Psoas muscle (tissue), 8 donors: ENCODE measurements around the gene MID2. TPM values are rescaled to one million over a fixed set of nuclear protein-coding genes. Genes with fewer than 3 reads are reported as not detected.
"Not testable (repeated sequence)": the region's sequence is repeated elsewhere in the genome, so short reads cannot be mapped to it uniquely, and the experiment has no call there.

Experiments used
- ATAC-seq, 4 donors: fragments of 200-7000 bp; cut with Tn5 transposase; one replicate each; pipeline ENCODE4 v1.9.1; 2020; ENCODE audit warnings: moderate library complexity in 3 of 4, mild to moderate bottlenecking in 2 of 4
- DNase-seq, 2 donors: peaks; one replicate each; pipeline ENCODE4 v3.0.0-alpha.2; 2020
- H3K27ac ChIP-seq: fragments of 200-600 bp; one replicate; pipeline ENCODE4 v1.8.0; 2022
- H3K27me3 ChIP-seq, 3 donors: fragments of 200-600 bp in 1 of 3; one replicate each; pipeline versions ENCODE4 v1.6.1 to v1.8.0; 2013 to 2022; ENCODE audit warnings: low read length in 2 of 3, mild to moderate bottlenecking in 2 of 3, moderate library complexity in 1 of 3; ENCODE audit not compliant: insufficient read depth in 3 of 3
- H3K36me3 ChIP-seq, 2 donors: fragments of 200-600 bp in 1 of 2; one replicate each; pipeline versions ENCODE4 v1.6.1 to v1.8.0; 2013 to 2022; ENCODE audit warnings: low read depth in 1 of 2, mild to moderate bottlenecking in 1 of 2, moderate library complexity in 1 of 2; ENCODE audit not compliant: insufficient read depth in 1 of 2
- H3K4me1 ChIP-seq: fragments of 200-600 bp; one replicate; pipeline ENCODE4 v1.8.0; 2022
- H3K4me3 ChIP-seq: fragments of 200-600 bp; one replicate; pipeline ENCODE4 v1.8.0; 2022; ENCODE audit warnings: mild to moderate bottlenecking
- H3K9me3 ChIP-seq: fragments of 200-600 bp; one replicate; pipeline ENCODE4 v1.8.0; 2022
- WGBS, 3 donors: extraction: QIAGEN DNeasy Blood & Tissue Kit; methylation state at CpG; one replicate each; pipeline versions ENCODE4 v1.1.6 to v1.1.7; 2013; 5-methylcytosine and 5-hydroxymethylcytosine counted together
- intact Hi-C, 2 donors: fragments of 100-400 bp; cut with DNase I; formaldehyde crosslinking; loops; one replicate each; pipeline versions ENCODE4 v1.11.0 to v1.14.2; 2022
- polyA plus RNA-seq, 3 donors: library from polyadenylated mRNA; stranded (reverse); fragments of 200-250 nt; gene quantifications; one replicate each; pipeline ENCODE4 v1.2.3, GENCODE V29; 2013
- total RNA-seq, 4 donors: library from RNA; stranded (reverse); fragmentation: NEBNext Ultra II Directional in 2 of 4; extraction: Animal tissue kit (Norgen Biotek cat#: 25700) in 2 of 4; gene quantifications; one replicate each; pipeline versions ENCODE4 v1.2.1 to v1.2.4, GENCODE V29; 2021 to 2023
- TF ChIP-seq, protein P1 (sequence below): fragments of 200-600 bp; IDR thresholded peaks from one replicate; pipeline ENCODE4 v1.8.0; 2022; ENCODE audit warnings: antibody characterized with exemption
- donor health status: healthy with polysubstance abuse.
- donor health status: DM: no; HTN: no; CAD: no; lungs with moderate emphysema.
- donor health status: Bipolar disorder and iron deficiency.
- donor health status: healthy.
- donor health status: DM: yes; HTN: yes; CAD: no.
- donor health status: DM: no; HTN: no; CAD: no.
- donor health status: DM: no; HTN: no; CAD: no.
- donor health status: DM: yes; HTN: yes; CAD: no.

The MID2 gene
- total and polyA plus RNA-seq, 7 donors: 4.8 to 21.6 (median 18.6) TPM

DNA sequence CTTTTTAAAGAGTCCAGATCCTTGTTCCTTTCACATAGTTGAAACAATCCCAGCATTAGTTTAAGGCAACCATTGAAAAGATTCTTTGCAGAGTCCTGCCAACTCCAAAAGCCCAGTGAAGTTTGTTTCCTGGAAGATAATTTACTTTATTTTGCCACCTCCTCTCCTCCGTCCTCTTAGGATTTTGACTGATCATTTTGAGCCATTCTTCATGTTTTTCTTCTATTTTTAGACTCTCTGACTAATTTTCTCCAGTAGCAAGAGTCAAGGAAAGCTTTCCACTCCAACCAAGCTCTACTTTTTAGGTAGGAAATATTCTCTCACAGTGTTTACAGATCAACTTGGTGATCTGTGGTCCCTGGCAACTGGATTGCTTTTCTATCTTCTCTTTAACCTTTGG, 37.8 kb upstream of the MID2 start:
- Histone ChIP-seq H3K27ac (no peak overlapping the region), H3K36me3 (no peaks in the 10 kb centered on the region), H3K4me1 (no peaks in the 10 kb centered on the region), H3K4me3 (no peak overlapping the region), H3K27me3 (peaks cover 0 to 19% (median 0%) of the 10 kb centered on the region in 3 donors), H3K9me3 (no peaks in the 10 kb centered on the region)
- TF ChIP-seq, protein P1, sequence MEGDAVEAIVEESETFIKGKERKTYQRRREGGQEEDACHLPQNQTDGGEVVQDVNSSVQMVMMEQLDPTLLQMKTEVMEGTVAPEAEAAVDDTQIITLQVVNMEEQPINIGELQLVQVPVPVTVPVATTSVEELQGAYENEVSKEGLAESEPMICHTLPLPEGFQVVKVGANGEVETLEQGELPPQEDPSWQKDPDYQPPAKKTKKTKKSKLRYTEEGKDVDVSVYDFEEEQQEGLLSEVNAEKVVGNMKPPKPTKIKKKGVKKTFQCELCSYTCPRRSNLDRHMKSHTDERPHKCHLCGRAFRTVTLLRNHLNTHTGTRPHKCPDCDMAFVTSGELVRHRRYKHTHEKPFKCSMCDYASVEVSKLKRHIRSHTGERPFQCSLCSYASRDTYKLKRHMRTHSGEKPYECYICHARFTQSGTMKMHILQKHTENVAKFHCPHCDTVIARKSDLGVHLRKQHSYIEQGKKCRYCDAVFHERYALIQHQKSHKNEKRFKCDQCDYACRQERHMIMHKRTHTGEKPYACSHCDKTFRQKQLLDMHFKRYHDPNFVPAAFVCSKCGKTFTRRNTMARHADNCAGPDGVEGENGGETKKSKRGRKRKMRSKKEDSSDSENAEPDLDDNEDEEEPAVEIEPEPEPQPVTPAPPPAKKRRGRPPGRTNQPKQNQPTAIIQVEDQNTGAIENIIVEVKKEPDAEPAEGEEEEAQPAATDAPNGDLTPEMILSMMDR: no peak
- WGBS, 3 donors: 7 to 22% (median 9%) methylated on average over 1 of the region's 1 CpG
- intact Hi-C loops: no loop called here
- DNase-seq (no peak), ATAC-seq (no peak)

DNA sequence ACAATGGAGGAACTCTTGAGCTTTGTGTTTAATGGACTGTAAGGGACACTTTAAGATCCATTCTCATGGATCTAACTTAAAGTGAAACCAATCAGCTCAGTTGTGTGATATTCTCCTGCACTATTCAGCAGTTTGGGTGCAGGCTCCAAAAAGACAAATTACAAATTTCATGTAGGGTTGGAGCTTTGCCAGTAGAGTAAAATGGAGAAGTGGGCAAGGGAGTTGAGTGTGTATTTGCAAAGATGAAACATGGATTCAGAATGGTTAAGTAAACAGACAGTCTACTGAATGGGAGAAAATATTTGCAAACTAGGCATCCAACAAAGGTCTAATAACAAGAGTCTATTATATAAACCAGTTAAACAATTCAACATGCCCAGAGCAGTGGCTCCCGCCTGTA, 21.2 kb upstream of the MID2 start:
- H3K9me3 ChIP-seq: peaks cover 12% of the 10 kb centered on the region
- TF ChIP-seq, protein P1: no peak
- peaks cover 0 to 22% (median 0%) of the 10 kb centered on the region in 3 donors for H3K27me3 ChIP-seq
- WGBS, 3 donors: 70 to 82% (median 75%) methylated on average over 1 of the region's 1 CpG
- no peak overlapping the region for H3K4me3 ChIP-seq
- no peaks in the 10 kb centered on the region for H3K36me3 ChIP-seq
- intact Hi-C loops: no loop called here
- DNase-seq (no peak), ATAC-seq (no peak)
- H3K4me1 ChIP-seq: no peaks in the 10 kb centered on the region
- H3K27ac ChIP-seq: no peak overlapping the region

DNA sequence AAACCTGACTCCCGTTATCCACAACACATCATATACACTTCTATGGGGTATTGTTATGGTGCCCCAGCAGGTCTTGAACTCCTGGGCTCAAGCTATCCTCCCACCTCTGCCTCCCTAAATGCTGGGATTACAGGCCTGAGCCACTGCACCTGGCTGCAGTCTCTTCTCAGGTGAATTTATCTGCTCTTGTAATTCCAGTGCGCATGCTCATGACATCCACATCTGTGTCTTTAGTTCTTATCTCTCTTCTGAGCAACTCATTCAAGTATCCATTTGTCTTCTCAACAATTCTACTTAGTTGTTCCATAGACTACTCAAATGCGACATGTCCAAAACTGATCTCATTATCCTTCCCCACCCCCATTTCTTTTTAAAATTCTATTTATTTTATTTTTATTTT, 20.5 kb upstream of the MID2 start:
- intact Hi-C loops: no loop called here
- TF ChIP-seq, protein P1: no peak
- Histone ChIP-seq H3K4me3 (no peak overlapping the region), H3K27me3 (peaks cover 0 to 22% (median 0%) of the 10 kb centered on the region in 3 donors), H3K27ac (no peak overlapping the region), H3K4me1 (no peaks in the 10 kb centered on the region), H3K9me3 (peaks cover 12% of the 10 kb centered on the region), H3K36me3 (no peaks in the 10 kb centered on the region)
- WGBS, 3 donors: 86 to 90% (median 86%) methylated on average over 3 of the region's 3 CpGs
- ATAC-seq (no peak), DNase-seq (no peak)

DNA sequence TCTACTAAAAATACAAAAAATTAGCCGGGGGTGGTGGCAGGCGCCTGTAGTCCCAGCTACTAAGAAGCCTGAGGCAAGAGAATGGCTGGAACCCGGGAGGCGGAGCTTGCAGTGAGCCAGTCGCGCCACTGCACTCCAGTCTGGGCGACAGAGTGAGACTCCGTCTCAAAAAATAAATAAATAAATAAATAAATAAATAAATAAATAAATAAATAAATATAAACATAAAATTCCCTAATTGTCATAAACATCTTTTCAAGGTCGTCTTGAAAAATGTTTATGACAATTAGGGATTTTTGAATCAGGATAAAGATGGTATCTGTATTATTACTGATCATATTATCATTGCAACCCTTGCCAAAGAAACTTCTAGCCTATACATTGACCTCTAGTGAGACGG, 15.6 kb upstream of the MID2 start:
- intact Hi-C loops, H3K4me1 ChIP-seq, H3K36me3 ChIP-seq, H3K27ac ChIP-seq, ATAC-seq, H3K9me3 ChIP-seq, DNase-seq, H3K4me3 ChIP-seq: not testable (repeated sequence)
- whole genome bisulfite sequencing, 3 donors: 83 to 96% (median 93%) methylated on average over 9 to 10 of the region's 10 CpGs
- H3K27me3 ChIP-seq: peaks cover 0 to 34% (median 0%) of the 10 kb centered on the region in 3 donors

DNA sequence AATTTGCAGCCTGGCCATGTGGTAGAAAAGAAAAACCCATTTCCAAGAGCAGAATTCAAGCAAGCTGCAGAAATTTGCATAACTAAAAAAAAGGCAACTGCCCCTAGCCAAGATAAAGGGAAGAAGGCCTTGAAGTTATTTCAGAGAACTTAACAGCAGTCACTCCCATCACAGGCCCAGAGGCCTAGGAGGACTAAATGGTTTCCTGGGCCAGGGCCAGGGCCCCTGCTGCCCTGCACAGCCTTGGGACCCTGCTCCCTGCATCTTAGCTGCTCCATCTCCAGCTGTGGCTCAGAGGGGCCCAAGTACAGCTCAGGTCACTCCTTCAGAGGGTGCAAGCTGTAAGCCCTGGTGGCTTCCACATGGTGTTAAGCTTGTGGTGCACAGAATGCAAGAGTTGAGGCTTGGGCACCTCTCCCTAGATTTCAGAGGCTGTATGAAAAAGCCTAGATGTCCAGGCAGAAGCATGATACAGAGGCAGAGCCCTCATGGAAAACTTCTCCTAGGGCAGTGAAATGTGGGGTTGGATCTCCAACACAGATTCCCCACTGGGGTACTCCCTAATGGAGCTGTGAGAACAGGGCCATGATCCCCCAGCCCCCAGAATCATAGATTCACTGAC, 6.7 kb upstream of the MID2 start:
- Histone ChIP-seq H3K36me3 (no peaks in the 10 kb centered on the region), H3K27ac (no peak overlapping the region), H3K4me1 (no peaks in the 10 kb centered on the region), H3K27me3 (peaks cover 0 to 13% (median 0%) of the 10 kb centered on the region in 3 donors), H3K9me3 (peaks cover 8% of the 10 kb centered on the region), H3K4me3 (no peak overlapping the region)
- intact Hi-C loops: no loop called here
- ATAC-seq (no peak), DNase-seq (no peak)
- TF ChIP-seq, protein P1: no peak
